SW 1271 (cell line): ENCODE measurements around the gene CCL24.
"Not testable (repeated sequence)": the region's sequence is repeated elsewhere in the genome, so short reads cannot be mapped to it uniquely, and the experiment has no call there.

Experiments used
- DNase-seq, 2 experiments: peaks; one replicate each; lab custom pipeline; 2025; lab: John Stamatoyannopoulos, UW

CCL24 gene, protein sequence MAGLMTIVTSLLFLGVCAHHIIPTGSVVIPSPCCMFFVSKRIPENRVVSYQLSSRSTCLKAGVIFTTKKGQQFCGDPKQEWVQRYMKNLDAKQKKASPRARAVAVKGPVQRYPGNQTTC

DNA sequence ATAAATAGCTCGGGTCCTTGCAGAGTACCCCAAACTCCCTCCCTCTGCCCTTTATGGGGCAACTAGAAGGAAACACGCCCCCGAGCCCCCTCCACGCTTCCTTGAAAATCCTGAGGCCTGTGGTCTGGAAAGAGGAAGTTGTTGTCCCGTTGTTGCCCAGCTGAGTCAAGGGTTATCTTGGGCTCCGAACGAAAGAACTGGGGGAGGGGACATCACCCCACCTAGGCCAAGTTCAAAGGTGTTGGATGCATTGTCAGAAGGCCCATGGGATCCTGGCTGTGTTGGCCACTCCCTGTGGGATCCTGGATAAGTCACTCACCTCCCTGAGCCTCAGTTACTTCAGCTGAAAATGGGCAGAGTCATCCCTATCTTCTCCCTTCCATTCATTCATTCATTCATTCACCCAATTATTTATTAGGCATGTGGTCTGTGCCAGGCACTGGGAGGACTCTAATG lies at the start of gene CCL24:
Gene CCL24 (minus strand): TSS at position 26 of the 456 bp plus-strand sequence. CDS start 91 bp downstream, outside the sequence.
- DNase-seq, result no peak

GRCh38 chr7:75861636-75862035 lies 48.0 kb upstream of the CCL24 start:
- no peak for DNase-seq

- DNase-seq, result no peak
Measured at GRCh38 chr7:75858410-75858809, 44.8 kb upstream of the CCL24 start.

GRCh38 chr7:75856536-75856935 lies 42.9 kb upstream of the CCL24 start:
- no peak for DNase-seq

- not testable (repeated sequence) for DNase-seq
Measured at GRCh38 chr7:75854813-75855345, 41.3 kb upstream of the CCL24 start.

DNA sequence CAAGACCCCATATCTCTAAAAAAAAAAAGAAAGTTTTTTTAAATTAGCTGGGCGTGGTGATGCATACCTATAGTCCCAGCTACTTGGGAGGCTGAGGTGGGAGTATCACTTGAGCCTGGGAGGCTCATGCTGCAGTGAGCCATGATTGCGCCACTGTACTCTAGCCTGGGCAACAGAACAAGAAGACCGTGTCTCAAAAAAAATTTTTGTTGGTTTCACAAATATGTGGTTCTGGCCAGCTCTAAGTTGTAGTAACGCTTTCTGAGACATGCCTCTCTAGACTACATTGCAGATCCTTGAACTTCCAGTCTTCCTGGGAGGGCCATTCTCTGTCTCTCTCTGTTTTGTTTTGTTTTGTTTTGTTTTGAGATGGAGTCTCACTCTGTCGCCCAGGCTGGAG lies 40.6 kb upstream of the CCL24 start:
- DNase-seq, result no peak

- no peak for DNase-seq
Measured at GRCh38 chr7:75850235-75850634, 36.6 kb upstream of the CCL24 start.

GRCh38 chr7:75849573-75849972 lies 36.0 kb upstream of the CCL24 start:
- no peak for DNase-seq

DNA sequence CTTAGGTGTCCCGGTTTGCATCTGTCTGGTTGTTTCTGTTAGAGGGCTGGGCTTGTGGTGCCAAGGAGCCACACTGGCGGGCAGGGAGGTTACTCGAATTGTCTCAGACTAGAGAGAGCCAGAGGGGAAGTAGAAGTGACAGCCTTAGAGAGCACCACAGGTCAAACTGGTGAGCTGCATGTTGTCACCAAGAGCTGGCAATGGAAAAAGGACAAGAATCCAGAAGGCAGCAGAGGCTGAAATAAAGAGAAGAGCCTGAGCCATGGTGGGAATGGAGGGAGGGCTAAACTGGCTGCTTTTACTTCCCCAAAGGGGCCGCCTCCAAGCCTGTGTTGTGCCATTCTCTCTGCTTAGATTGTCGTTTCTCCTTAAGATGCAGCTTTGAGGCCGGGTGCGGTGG lies 34.1 kb upstream of the CCL24 start:
- DNase-seq, result no peak

- not testable (repeated sequence) for DNase-seq
Measured at GRCh38 chr7:75845132-75845531, 31.5 kb upstream of the CCL24 start.

- DNase-seq, result no peak
Measured at GRCh38 chr7:75844158-75844557, 30.6 kb upstream of the CCL24 start.

DNA sequence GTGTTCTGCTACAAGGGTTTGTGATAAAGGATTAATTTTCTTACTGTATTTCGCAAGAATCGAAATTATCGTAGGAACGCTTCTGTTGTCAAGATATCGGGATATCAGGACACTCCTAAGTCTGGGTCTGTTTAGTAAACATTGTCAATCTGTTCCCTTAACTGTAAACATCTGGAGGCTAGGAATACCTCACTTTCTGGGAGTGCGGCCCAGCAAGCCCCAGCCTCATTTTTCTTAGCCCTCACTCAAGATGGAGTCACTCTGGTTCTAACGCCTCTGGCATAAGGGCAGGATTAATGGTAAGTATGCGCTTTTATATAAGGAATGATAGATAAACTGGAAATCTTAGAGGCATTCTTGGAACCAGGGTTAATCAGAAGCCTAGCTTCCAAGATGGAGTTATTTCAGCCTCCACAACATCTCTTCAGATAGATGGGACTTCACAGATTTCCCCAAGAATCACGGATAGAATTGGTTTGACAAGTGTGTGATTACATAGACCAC lies 30.1 kb upstream of the CCL24 start:
- DNase-seq, result no peak

DNA sequence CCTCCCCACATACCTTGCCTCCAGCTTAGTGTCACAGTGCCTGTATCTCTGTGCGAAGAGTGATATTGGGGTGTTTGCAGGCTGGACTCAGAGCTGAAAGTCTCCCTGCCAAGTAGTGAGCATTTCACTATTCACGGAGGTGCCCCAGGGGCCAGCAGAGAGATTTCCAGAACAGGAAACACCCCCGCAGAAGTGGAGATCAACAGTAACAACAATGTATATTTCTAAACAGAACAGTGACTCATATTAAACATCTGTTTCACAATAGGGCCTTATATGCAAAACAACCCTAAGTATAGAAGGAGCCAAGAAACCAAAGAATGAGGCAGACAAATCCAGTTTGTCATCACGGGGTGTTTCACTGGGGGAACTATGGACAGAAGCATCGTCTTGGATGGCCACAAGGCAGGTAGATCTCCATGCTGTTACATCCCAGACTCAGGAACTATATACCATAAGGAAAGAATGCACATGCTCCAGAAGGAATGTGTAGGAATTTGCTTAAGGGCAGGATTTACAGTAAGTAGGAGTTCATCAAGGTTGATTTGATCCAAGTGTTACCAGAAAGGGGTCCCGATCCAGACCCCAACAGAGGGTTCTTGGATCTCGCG lies 29.3 kb upstream of the CCL24 start:
- DNase-seq, result peak in 1 of 2 experiments; percentile 63

DNA sequence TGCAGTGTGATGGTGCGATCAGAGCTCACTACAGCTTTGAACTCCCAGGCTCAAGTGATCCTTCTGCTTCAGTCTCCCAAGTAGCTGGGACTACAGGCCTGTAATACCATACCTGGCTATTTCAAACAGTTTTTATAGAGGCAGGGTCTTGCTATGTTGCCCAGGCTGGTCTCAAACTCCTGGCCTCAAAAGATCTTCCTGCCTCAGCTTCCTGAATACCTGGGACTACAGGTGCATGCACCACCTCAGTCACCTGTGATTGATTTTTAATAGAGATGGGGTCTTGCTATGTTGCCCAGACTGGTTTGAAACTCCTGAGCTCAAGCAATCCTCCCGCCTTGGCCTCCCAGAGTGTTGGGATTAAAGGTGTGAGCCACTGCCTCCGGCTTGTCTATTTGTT lies 26.4 kb upstream of the CCL24 start:
- no peak for DNase-seq

DNA sequence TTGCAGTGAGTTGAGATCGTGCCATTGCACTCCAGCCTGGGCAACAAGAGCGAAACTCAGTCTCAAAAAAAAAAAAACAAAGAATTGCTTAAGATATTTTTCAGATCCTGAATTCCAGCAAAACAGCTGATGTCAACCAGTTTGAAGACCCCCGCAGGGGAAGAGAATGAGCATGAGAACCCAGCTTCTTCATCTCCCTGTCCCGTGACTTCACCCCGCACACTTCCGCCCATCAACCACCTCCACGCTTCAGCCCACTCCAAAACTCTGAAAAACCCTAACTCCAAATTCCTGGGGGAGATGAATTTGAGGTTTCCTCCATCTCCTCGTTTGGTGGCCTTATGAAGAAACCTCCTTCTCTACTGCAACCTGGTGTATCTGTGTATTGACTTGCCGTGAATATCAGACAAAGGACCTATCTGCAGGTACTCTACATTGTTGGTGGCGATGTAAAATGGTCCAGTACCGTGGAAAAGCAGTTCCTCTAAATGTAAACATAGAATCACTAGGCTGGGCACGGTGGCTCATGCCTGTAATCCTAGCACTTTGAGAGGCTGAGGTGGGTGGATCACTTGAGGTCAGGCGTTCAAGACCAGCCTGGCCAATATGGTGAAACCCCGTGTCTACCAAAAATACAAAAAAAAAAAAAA lies 24.8 kb upstream of the CCL24 start:
- not testable (repeated sequence) for DNase-seq

DNA sequence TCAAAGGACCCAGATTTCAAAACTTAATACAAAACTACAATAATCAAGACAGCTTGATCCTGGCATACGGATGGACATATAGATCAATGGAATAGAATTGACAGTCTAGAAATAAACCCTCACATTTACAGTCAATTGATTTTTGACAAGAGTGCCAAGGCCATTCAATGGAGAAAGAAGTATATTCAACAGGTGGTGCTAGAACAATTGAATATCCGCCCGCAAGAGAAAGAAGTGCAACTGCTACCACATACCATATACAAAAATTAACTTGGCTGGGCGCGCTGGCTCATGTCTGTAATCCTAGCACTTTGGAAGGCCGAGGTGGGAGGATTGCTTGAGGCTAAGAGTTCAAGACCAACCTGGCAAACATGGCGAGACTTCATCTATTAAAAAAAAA lies 23.2 kb upstream of the CCL24 start:
- DNase-seq, result no peak

DNA sequence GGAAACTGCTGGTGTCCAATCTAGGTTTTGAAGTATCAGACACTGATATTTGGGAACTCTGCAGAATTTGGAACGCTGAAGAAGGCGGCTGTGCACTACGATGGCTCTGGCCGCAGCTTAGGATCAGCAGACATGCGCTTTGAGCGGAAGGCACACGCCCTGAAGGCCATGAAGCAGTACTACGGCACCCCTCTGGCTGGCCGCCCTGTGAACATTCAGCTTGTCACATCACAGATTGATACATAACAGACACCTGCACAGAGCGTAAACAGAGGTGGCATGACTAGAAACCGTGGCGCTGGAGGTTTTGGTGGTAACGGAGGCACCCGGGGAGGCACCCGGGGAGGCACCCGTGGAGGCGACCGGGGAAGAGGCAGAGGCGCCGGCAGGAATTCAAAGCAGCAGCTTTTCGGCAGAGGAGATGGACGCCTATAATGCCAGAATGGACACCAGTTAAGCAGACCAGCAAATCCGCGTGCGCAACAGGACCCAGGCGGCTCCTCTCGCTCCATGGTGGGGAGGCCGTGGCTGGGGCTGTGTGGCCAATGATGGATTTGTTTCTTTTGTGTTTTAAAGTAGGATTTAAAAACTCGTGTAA lies 22.2 kb upstream of the CCL24 start:
- no peak for DNase-seq

GRCh38 chr7:75833662-75834061 lies 20.1 kb upstream of the CCL24 start:
- DNase-seq, result not testable (repeated sequence)

GRCh38 chr7:75830978-75831377 lies 17.4 kb upstream of the CCL24 start:
- no peak for DNase-seq

DNA sequence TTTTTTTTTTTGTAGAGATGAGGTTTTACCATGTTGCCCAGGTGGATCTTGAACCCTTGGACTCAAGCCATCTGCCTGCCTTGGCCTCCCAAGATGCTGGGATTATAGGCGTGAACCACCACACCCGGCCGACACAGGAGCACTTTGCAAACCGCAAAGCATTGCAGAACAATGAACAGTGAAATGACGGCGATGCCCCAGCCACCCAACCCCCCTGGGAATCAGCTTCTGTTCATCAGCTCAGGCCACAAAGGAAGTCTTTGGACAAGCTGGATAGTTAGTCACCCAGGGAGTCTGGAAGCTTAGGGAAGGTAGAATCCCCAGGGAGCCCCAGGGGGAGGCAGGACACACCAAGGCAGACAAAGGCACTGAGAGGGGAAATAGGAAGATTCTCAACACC lies 16.1 kb upstream of the CCL24 start:
- not testable (repeated sequence) for DNase-seq

- no peak for DNase-seq
Measured at GRCh38 chr7:75823198-75823910, 9.7 kb upstream of the CCL24 start.

- no peak for DNase-seq
Measured at GRCh38 chr7:75820688-75821087, 7.1 kb upstream of the CCL24 start.
